Pericardium fibroblast (primary cell): ENCODE measurements around the gene SYT17. TPM values are rescaled to one million over a fixed set of nuclear protein-coding genes. Genes with fewer than 3 reads are reported as not detected.

ENCODE experiments used
- total RNA-seq: library from RNA; depleted of rRNA; stranded (reverse); fragments of >200 nt; gene quantifications from 2 replicates; pipeline ENCODE4 v1.2.3, GENCODE V29; 2015

Gene SYT17, protein sequence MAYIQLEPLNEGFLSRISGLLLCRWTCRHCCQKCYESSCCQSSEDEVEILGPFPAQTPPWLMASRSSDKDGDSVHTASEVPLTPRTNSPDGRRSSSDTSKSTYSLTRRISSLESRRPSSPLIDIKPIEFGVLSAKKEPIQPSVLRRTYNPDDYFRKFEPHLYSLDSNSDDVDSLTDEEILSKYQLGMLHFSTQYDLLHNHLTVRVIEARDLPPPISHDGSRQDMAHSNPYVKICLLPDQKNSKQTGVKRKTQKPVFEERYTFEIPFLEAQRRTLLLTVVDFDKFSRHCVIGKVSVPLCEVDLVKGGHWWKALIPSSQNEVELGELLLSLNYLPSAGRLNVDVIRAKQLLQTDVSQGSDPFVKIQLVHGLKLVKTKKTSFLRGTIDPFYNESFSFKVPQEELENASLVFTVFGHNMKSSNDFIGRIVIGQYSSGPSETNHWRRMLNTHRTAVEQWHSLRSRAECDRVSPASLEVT
- 1.2 and 1.4 TPM in 2 replicates for total RNA-seq

DNA sequence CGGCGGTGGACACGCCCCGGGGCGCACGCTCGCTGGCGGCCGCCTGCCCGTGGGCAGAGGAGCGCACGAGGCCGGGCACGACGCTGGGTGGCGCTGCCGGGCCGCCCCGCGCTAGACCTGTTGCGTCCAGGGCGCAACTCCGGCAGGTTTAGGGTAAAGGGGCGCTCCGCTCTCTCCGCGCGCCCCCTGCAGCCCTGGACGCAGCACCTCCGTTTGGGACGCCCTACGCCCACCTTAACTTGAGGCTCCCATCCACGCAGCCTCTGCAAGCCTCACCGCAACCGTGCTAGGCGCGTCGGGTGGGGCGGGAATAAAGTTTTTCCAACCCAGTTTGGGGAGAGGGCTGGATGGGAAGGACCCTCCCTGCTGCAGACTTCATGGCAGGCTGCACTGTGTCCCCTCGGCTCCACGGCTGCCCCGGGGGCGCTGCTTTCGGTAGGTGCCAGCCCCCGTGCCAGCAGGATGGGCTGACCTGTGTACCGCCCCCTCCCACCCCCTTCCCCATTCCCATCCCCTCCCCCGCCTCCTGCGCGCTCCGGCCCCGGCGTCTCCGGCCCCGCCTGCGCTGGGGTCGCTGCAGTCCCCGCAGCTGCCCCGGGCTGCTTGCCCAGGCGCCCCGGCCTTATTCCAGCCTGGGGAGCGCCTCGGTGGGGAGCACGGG, at the start of gene SYT17:
SYT17 (plus strand) TSS at position 531 of the 661 bp plus-strand sequence. CDS start 407 bp downstream, outside the sequence.

DNA sequence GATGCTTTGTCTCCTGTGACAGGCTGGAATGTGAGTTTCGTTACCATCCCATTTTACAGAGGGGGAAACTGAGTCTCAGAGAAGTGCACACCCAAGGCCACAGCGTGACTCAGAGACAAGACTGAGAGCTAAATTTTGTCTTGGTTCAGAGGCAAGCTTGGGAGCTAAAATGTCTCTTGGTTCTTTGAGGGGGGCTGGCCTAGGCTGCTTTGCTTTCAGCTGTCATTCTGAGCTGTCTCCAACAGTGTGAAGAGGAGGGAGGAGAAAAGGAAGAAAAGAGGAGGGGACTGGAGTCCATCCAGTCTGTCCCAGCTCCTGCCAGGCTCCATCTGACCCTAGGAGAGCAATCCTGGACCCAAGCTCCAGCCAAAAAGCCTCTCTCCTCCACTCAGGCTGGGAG, 117.4 kb downstream of the SYT17 start, which contains the start of gene CLEC19A:
CLEC19A (plus strand) TSS at position 301 of the 400 bp plus-strand sequence. CDS start 121 bp downstream, outside the sequence.

Other genes with a start within 250 kb of the SYT17 start
- 13.2 and 22.4 TPM in 2 replicates for gene SMG1, start 241.8 kb upstream of the SYT17 start, total RNA-seq
- not detected in 2 replicates for gene TMC7, start 184.3 kb upstream of the SYT17 start, total RNA-seq
- 16.9 and 23.7 TPM in 2 replicates for gene COQ7, start 100.6 kb upstream of the SYT17 start, total RNA-seq
- 38.6 and 49.9 TPM in 2 replicates for gene ITPRIPL2, start 54.3 kb upstream of the SYT17 start, total RNA-seq
- gene CLEC19A, start 117.5 kb downstream of the SYT17 start, total RNA-seq = not detected in 2 replicates
- gene TMC5, start 249.6 kb downstream of the SYT17 start, total RNA-seq = not detected in 2 replicates